Measurements from ENCODE around the gene SRGAP3.
A peak's percentile ranks its signal among the peaks of the same experiment; 100 is the strongest.

SRGAP3 gene

DNA sequence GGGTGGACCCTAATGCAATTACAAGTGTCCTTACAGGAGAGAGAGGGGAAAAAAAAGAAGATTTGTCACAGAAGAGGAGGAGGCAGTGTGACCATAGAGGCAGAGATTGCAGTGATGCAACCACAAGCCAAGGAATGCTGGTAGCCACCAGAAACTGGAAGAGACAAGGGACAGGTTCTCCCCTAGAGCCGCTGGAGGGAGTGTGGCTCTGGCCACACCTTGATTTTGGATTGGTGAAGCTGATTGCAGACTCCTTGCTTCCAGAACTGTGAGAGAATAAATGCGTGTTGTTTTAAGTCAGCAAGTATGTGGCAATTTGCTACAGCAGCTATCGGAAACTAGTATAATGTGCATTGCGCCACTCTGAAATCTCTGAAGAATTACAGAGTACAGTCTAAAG lies 110.1 kb downstream of the SRGAP3 start:
- ATAC-seq, result no peak

DNA sequence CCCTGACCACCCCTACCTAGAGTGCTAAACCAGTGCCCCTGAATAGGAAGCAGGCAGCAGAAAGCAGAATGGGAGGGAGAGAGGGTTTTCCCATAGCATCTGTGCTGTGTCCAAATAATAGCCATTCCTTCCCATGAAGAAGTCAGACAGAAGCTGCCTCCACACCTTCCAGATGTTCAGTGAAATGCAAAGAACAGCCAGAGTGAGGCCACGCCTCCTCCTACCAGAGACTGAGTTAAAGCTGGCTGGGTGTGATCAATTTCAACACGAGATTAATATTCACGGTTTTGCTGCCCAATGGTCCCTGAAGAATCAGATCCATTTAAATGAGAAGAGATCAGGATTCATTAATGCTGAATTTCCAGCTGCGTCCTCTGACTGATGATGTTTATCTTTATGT lies 111.8 kb downstream of the SRGAP3 start:
- no peak for ATAC-seq

DNA sequence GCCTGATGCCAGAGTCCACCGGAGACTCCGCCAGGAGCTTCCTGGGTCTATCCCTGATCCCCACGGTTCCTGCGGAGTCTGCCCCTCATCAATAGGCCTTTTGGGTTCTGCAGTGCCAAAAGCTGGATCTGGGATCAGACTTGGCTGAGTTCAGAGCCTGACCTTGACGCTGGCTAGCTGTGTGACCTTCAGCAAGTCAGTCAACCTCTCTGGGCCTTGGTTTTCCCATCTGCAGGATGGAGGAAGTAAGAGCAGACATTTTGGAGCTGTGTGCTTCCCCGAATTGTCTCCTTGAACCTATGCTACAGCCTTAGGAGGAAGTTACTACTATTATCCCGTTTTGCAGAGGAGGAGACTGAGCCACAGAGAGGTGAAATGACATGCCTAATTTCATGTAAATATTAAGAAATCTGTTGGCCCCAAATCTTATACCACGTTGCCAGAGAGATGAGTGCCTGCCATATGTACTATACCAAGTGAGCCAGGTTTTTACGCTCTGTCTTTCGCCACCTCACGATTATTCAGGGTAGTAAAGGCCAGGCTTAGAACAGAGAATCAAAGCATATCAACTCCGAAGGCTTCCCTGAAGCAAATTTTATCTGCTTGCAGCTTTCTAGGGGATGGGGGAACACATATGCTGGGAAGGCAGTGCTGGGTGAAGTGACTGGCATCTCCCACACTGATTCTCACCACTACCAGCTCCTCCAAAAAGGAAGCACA lies 112.5 kb downstream of the SRGAP3 start:
- ATAC-seq, result no peak

DNA sequence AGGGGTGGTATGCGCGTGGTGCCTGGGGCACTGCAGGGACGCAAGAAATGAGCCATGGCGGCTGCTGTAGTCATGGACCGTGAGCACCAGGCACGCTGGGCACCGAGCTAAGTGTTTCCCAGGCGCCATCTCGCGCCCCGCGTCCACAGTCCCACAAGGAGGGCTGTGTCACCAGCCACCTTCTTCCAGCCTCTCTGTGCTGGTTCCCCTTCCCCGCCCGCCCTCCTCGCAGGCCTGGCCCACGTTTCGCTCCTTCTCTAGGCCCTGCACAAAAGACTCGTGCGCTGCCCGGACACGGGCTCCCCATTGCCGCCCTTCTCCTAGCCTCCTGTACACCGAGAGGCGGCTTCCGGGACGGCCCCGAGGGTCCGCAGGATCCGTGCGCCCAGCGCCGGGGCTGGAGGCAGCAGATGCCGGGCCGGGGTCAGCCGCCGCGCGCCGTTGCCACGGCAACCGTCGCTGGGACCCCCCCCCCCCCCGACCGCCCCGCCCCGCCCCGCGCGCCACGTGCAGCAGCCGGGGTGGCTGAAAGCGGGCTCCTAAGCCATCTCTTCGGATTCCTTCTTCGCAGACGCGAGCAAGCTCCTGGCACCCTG lies 113.4 kb downstream of the SRGAP3 start:
- ATAC-seq, result peak in 1 of 2 donors; percentile 17

DNA sequence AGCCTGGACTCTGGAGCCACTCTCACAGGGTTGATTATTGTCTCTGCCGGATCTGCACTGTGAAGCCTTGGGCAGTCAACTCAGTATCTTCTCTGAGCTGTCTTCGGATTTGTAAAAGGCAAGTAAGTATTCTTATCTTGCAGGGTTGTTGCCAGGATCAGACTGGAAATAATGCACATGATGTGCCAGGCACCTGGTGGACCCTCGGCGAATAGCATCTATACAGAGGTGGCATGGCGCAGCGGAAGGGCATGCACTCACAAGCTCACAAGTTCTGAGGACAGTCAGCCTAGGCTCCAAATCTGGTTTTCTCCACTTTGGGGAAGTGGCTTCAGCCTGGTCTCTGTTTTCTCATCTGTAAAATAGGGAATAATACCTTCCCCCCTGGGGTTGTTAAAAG lies 113.9 kb downstream of the SRGAP3 start:
- ATAC-seq, result no peak

DNA sequence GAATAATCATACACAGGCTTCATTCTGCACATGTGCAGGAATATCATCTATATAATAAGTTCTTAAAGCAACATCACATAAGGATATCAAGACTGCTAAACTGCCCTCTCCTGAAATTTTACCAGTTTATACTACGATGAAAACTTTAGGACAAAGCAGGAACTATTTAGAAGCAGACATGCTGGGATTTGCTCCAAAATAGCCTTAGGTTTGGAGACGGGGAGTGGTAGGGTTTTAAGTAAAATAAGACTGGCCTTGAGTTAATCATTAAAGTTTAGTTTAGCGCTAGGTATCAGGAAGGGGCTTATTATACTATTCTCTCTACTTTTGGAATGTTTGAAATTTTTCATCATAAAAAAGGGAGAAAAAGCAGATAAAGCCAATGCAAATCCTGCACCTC lies 115.8 kb downstream of the SRGAP3 start:
- no peak for ATAC-seq

DNA sequence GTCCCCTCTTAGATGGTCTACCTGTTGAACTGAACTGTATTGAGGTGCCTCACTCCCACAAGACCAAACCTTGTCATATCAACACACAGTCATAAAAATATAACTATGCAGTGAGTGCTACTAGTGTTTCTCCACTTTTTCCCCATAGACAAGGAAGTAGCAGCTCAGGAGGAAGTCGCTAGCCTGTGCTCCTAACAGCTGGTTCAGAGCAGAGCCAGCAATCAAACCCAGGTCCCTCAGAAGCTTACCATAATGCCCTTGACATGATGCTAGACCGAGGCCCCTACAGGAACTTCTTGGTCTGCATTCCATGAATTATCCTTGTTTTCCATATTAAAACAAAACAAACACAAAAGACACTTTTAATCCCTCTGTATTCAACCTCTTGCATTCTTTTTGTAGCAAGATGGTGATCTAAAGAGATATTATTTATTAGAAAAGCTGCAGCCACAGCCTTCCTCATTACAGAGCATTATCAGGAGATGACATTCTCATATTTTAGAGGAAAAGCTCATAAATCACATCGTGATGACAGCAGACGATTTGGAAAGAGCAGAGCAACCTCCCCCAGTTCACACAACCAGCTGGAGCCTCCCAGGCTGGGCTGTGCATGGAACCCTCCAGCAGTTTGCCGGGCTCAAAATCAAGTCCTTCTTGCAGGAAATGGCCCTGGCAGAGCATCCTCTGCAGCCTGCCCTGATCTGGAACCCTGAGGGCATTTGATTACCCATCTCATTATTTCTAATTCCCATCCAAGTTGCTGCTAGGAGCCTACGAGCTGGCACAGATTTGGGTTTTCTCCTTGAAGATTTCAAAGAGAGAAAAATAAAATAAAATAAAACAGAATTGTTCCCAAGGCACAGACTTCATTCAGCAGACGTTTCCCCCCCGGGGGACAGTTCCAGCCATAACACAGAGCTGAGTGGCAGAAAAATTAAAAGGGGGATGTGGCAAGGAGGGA lies 118.8 kb downstream of the SRGAP3 start:
- ATAC-seq, result no peak

DNA sequence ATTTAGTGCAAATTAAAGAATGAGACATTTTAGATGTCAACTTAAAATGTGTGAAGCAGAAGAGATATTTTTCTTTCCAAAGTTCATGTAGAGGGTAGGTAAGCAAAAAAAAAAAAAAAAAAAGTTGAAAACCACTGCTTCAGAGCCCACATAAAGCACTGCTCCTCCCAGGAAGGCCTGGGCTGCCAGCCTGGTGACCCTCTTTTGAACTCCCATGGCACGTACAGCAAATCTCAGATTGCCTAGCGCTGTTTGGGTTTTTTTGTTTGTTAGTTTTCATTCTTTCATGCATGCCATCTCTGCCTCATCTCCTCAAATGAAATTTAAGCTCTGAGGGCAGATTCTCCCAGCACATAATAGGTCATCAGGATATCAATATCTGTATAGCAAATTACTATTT lies 120.1 kb downstream of the SRGAP3 start:
- no peak for ATAC-seq

DNA sequence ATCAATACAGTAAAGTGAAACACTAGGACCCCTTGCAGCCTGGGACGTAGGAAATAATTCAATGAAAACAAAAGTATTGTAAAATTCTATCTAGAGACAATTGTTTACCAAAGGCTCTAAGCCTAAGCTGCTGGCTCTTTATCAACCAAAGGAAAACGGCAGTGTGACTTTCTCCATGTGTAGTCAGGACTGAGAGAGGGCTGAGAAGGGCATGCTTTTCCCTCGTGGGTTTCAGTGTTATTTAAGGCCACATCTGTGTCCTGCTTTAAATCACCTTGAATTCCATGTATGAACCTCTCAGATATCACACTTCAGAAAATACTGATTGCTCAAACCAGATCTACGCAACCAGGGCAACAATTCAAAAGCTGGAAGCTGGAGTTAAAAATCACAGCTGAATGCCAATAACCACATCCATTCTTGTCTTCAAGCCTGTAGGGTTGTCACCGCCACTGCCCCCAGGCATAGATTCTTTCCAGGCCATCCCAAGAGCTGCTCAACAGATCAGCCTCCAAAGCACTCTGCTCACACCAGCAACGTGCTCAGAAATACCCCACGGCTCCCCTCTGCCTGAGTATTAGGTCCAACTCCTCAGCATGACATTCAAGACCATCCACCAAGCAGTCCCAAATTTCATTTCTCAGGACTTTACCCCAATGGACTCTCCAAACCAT lies 124.0 kb downstream of the SRGAP3 start:
- no peak for ATAC-seq

DNA sequence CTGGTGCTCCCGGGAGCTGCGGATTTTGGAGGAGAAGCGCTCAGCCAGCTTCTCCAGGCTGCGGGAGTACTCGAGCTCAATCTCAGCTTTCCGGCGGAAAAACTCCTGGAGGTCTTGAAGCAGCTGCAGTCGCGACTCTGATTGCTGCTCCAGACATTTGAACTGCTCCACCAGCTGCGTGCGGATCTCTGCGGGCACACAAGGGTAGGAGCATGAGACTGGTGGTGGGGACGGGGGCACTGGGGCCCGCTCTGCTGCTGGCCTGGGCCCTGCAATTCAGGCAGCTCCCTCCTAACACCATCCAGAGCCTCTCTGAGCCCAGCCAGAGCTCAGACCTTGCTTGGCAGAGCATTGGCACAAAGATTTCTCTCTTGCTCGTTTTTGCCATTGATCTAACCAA lies 124.7 kb downstream of the SRGAP3 start:
- ATAC-seq, result no peak

DNA sequence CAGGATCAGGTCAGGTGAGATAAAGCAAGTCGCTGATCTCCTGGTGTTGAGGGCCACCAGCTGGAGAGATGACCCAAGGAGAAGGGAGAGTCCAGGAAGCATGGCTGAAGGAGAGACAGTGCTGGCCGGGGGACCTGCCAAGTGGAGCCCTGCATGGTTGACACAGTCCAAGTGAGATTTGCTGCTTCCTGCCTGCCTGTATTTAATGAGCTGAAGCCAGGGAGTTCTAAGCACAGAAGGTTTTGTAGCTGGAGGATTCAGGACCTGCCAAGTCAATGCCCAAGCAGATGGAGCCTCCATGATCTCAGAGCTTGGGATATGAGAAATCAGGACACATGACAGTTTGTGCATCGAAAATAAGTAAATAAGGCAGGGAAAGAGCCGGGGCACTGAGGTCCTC lies 125.6 kb downstream of the SRGAP3 start:
- ATAC-seq, result no peak

DNA sequence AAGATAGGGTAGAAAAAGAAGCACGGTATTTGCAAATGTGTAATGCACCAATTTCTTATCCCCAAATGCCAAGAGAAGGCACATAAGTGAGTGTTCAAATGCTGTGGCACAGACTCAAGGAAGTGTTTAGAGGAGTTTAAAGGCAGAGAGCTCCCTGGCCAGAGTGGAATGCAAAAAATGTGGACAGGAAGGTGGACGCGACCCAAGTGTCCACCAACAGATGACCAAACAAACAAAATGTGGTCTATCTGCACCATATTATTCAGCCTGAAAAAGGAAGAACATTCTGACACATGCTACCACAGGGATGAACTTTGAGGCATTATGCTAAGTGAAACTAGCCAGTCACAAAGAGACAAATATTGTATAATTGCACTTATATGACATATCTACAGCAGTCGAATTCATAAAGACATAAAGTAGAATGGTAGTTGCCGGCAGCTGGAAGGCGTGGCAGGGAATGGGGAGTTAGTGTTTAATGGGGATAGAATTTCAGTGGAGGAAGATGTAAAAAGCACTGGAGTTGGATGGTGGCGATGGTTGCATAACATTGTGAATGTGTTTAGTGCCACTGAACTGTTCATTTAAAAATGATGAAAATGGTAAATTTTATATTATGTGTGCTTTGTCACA lies 126.6 kb downstream of the SRGAP3 start:
- ATAC-seq, result no peak

DNA sequence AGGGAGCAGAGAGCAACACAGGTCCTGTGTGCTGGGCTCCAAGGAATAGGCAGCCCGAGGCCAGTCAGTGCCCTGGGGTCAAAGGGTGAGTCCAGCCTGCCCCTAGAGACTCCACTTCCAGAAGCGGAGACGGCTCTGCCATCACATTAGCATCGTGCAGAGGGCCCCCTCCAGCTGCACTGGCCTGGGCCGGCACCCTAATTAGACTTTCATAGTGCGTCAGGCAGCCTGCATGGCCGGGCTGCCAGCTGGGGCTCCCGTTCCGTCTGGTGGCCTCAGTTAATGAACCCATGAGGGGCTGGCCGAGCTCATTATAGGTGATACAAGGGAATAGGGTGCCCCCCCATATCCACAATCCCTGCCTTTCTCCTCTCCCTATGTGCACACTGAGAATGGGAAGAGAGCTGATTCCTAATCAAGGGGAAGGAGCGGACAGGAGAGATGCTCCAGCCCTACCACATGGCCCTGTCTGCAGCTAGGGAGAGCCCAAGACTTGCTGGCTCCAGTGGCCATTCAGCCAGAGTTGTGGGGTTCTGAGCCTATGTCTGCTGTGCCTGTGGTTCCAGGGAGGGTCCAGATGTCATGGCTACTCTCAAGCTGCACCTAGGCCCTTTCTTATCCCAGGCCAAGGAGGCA lies 128.0 kb downstream of the SRGAP3 start:
- ATAC-seq, result no peak

DNA sequence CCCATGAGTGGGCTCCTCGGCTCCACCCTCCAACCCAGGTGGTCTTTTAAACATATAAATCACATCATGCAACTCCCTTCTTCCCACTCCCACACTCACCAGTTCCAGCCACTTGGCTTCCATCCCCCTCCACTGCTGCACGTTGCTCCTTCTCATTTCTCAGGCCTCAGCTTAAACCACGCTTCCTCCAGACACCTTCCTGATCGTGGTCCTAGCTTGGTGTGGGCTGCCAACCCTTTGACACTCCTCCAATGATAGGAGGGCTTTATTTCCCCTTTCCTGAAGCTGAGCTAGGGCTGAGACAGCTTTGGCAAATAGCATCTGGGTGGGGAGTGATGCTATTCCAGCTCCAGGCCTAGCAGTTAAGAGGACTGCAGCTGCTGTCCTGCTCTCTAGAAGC lies 130.1 kb downstream of the SRGAP3 start:
- ATAC-seq, result no peak

DNA sequence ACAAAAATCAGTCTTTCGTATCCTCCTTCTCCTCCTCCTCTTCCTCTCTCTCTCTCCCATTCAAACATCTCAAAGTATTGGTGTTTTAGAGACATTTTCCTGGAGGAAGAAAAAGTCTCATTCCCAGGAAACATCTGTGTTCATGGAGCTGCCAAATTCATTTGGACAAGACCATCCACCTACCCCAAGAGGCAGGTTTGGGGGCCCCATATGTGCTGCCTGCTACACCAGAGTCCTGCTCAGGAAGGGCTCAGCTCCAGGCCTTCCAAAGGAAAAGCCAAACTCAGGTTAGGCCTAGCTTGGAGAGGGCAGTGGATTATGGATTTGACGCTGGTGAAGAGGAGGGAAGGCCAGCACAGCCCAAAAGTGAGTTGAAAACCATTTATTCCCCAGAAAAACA lies 131.2 kb downstream of the SRGAP3 start:
- ATAC-seq, result no peak

DNA sequence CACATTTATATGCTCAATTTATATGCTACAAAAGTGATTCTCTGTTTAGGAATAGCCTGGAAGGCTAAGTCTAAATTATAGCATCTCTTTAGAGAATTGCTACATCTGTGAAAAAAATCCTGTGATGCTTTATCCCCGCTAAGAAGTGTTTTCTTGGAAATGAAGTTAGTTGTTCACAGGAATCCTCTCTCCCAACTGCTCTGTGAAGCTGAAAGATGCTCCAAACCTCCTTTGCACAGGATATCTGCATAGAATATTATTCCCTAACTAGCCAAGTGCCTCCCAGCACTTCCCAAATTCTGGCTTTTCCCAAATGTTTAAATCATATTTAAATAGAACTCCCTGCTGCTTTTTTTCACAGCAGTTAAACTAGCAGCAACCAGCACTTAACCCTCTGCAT lies 132.2 kb downstream of the SRGAP3 start:
- ATAC-seq, result no peak

DNA sequence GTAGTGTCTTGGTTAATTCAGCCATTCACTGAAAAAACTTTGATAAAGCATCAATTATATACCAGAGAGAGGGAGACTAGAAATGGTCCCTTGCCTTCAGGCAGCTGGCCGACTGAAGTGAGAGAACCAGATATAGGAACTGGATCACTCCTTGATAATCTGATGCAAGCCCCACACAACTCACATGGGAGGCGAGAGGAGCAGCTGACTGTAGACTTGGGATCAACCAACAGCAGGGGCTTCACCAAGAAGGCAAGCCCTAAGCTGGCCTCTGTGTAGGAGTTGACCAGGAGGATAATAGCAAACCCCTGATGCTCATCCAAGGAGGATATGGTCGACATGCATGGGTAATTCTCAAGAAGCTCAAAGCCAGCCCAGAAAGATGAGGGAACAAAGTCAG lies 133.1 kb downstream of the SRGAP3 start:
- ATAC-seq, result no peak

DNA sequence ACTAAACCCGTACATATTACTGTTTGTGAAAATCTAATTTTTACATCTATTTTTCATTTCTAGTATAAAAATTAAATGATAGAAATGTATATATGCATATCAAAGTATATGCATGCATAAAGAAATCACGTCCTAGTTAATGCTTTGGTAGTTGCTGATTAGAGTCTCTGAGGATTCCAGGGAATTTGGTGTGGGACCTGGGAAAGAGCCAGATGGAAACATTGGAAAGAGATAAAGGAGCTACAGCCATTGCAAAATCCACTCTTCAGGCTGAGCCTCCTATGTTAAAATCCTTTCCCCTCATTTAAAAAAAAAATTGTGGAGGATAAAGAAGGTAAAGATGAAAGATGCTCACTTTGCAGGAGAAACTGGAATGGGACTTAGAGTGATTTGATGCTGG lies 134.1 kb downstream of the SRGAP3 start:
- no peak for ATAC-seq

DNA sequence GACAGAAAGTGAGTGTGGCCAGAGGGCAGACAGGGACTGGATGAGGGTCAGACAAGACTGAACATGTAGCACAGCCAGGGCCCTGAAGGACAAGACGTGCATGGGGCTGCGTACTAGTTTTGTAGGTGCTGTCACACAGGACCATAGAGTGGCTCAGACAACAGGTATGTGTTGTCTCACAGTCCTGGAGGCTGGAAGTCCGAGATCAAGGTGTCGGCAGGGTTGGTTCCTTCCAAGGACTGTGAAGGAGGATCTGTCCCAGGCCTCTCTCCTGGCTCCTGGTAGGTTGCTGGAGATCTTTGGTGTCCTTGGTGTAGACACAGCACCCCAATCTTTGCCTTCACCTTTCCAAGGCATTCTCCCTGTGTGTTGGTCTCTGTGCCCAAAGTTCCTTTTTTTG lies 136.4 kb downstream of the SRGAP3 start:
- no peak for ATAC-seq

DNA sequence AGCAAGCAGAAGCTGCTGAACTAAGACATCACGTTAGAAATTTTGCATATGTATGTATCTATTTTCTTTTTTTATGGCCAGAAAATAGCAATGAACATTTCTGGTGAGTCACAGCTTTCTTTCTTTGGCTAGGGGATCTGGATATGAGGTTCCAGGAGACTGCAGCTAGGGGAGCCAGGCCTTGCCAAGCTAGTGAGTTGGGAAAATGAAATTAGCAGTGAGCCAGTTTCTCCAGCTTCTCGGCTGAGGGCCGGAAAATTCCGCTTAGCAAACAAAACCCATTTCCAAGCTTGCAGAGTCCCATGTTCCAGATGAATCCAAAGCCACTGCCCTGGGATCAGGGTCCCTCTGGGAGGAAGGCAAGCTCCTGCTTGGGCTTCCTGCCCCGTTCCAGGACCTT lies 137.6 kb downstream of the SRGAP3 start:
- no peak for ATAC-seq

DNA sequence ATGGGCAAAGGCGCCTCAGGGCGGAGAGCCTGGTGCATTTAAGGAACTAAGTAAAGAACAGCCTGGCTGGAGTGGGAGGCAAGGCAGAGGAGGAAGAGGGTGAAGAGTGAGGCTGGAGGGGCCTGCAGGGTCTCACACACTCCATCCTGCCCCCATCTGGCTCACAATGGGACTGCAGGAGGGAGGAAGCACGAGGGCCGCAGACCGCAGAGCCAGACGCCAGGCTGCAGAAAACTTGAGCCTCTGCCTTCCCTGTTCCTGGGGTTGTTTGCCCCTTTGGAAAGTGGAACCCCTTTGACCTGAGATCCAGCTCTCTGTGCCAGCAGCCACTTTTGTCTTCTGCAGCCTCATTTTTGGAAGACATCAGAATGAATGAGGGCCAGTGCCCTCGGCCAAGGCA lies 138.0 kb downstream of the SRGAP3 start:
- ATAC-seq, result no peak

DNA sequence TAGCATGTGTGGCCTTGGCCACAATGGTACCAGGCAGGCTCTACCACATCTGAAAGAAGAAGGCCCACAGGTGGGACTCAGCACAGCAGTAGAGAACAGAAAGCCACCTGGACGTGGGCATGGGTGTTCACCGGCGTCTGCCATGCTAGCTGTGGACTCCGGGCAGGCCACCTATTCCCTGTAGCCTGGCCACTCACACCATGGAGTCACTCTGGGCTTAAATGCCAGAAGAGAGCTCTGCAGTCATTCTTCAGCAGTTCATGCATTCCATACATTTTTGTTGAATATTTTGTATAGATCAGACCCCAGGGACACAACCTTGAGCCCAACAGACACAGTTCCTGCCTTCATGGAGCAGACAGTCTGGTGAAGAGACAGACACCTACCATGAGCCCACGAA lies 138.6 kb downstream of the SRGAP3 start:
- ATAC-seq, result no peak
